Stomach (tissue), 9 donors: ENCODE data around the gene CLP1. TPM values are rescaled to one million over a fixed set of nuclear protein-coding genes. Genes with fewer than 3 reads are reported as not detected.
"Not testable (repeated sequence)": the region's sequence is repeated elsewhere in the genome, so short reads cannot be mapped to it uniquely, and the experiment has no call there.

Source experiments
- DNase-seq, 2 donors: peaks; one replicate each; pipeline versions ENCODE4 v3.0.0 to v3.0.0-alpha.2; 2013 to 2019
- H3K27ac ChIP-seq, 5 donors: fragments of 200-600 bp in 4 of 5; sonication (generic) in 4 of 5; one replicate each; pipeline ENCODE4 v1.5.1; 2013 to 2019; ENCODE audit warnings: mild to moderate bottlenecking in 1 of 5, moderate library complexity in 1 of 5
- H3K27me3 ChIP-seq, 3 donors: fragments of 200-600 bp; sonication (generic); one replicate each; pipeline ENCODE4 v1.5.1; 2017 to 2019; ENCODE audit warnings: mixed run types in 1 of 3
- H3K36me3 ChIP-seq, 4 donors: fragments of 200-600 bp; sonication (generic); 1 replicate in 3 of 4; 2 replicates in 1 of 4; pipeline ENCODE4 v1.5.1; 2016 to 2019
- H3K4me1 ChIP-seq, 4 donors: fragments of 200-600 bp; sonication (generic); one replicate each; pipeline ENCODE4 v1.5.1; 2016 to 2019
- H3K4me3 ChIP-seq, 4 donors: fragments of 200-600 bp; sonication (generic) in 3 of 4; one replicate each; pipeline ENCODE4 v1.5.1; 2016 to 2019; ENCODE audit warnings: mild to moderate bottlenecking in 1 of 4
- H3K9me3 ChIP-seq, 4 donors: fragments of 200-600 bp; sonication (generic); one replicate each; pipeline ENCODE4 v1.5.1; 2016 to 2019
- EP300 ChIP-seq: sonication (generic); formaldehyde crosslinking; IDR thresholded peaks from one replicate; pipeline ENCODE4 v1.6.1; 2017; ENCODE audit warnings: antibody characterized with exemption
- POLR2A ChIP-seq, 4 donors: fragments of 450-650 bp; IDR thresholded peaks; one replicate each; pipeline ENCODE4 v1.6.1; 2016; ENCODE audit warnings: antibody characterized with exemption in 4 of 4, control low read depth in 2 of 4, mild to moderate bottlenecking in 1 of 4, moderate library complexity in 1 of 4
- POLR2AphosphoS5 ChIP-seq, 3 donors: sonication (generic); formaldehyde crosslinking; IDR thresholded peaks; one replicate each; pipeline ENCODE4 v1.6.1; 2016; ENCODE audit warnings: antibody characterized with exemption in 3 of 3
- WGBS, 5 donors: extraction: QIAGEN DNeasy Blood & Tissue Kit in 3 of 5; methylation state at CpG; one replicate each; pipeline versions ENCODE4 v1.1.5 to v1.1.7; 2013 to 2018; 5-methylcytosine and 5-hydroxymethylcytosine counted together
- intact Hi-C: fragments of 100-400 bp; cut with DNase I; formaldehyde crosslinking; loops from one replicate; pipeline ENCODE4 v1.15.1; 2023; ENCODE audit warnings: low total_unique reads
- polyA plus RNA-seq, 3 donors: library from polyadenylated mRNA; stranded (reverse); fragments of 200-250 nt; gene quantifications; one replicate each; pipeline ENCODE4 v1.2.3, GENCODE V29; 2013
- total RNA-seq, 5 donors: library from RNA; depleted of rRNA; stranded (reverse); fragments of >200 nt; gene quantifications; one replicate each; pipeline versions ENCODE4 v1.1.0 to v1.2.3, GENCODE V29; 2014 to 2016
- TF ChIP-seq, protein P1 (sequence below), 7 experiments: fragments of 450-650 bp in 4 of 7; fragments of 200-600 bp in 3 of 7; sonication (generic) in 3 of 7; IDR thresholded peaks; one replicate each; pipeline ENCODE4 v1.5.1; 2016 to 2019; ENCODE audit warnings: antibody characterized with exemption in 7 of 7, control low read depth in 2 of 7, mild to moderate bottlenecking in 1 of 7
- donor health status: healthy with polysubstance abuse.
- donor health status: Bipolar disorder and iron deficiency.
- donor health status: healthy.

The CLP1 gene
- total and polyA plus RNA-seq, 8 donors, result 2.7 to 14.7 (median 11.0) TPM; not detected in 1

DNA sequence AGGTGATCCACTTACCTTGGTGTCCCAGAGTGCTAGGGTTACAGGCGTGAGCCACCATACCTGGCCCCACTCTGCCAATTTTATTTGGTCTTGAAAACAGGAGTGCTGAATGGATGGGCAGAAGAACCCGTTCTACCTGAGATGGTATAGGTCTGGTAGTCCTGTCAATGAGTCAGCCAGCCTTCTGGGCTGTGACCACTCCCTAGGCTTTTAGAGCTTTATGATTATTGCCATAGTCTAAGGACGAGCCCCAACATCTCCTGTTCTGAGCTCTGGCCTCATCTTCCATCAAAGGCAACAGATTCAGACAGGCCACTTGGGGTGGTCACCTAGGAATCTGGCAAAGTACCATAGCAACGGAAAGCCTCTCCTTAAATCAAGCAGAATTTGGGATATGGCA lies 21.8 kb downstream of the CLP1 start:
- Histone ChIP-seq H3K9me3 (no peaks in the 10 kb centered on the region), H3K4me3 (no peak overlapping the region), H3K27me3 (no peaks in the 10 kb centered on the region), H3K27ac (peak overlapping the region in 2 of 5 donors; percentile 5 to 58), H3K36me3 (peaks cover 24 to 72% (median 68%) of the 10 kb centered on the region in 4 donors), H3K4me1 (peaks cover 25 to 49% (median 39%) of the 10 kb centered on the region in 4 donors)
- DNase-seq, result no peak
- TF ChIP-seq, protein P1, sequence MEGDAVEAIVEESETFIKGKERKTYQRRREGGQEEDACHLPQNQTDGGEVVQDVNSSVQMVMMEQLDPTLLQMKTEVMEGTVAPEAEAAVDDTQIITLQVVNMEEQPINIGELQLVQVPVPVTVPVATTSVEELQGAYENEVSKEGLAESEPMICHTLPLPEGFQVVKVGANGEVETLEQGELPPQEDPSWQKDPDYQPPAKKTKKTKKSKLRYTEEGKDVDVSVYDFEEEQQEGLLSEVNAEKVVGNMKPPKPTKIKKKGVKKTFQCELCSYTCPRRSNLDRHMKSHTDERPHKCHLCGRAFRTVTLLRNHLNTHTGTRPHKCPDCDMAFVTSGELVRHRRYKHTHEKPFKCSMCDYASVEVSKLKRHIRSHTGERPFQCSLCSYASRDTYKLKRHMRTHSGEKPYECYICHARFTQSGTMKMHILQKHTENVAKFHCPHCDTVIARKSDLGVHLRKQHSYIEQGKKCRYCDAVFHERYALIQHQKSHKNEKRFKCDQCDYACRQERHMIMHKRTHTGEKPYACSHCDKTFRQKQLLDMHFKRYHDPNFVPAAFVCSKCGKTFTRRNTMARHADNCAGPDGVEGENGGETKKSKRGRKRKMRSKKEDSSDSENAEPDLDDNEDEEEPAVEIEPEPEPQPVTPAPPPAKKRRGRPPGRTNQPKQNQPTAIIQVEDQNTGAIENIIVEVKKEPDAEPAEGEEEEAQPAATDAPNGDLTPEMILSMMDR (IDR thresholded peaks at IDR 0.05), result no peak
- TF ChIP-seq POLR2AphosphoS5 (IDR thresholded peaks at IDR 0.05) (no peak), POLR2A (IDR thresholded peaks at IDR 0.05) (no peak), EP300 (no peak)
- intact Hi-C loops, result no loop called here
- 81 to 88% (median 83%) methylated on average over 4 of the region's 4 CpGs for WGBS, 5 donors

DNA sequence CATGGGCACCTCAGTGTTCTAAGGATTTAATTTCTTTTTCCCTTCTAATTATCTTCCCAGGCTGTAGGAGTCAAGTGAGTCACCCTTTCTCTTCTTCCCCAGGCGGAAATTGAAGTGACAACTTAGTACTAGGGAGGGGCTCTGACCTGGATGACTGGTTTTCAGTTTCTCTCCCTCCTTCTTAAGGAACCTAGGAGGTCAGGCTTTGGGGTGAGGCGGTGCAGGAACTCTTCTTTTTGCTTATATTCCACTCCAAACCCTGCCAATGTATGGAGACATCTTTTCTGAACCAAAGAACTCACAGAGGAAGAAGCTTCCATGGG lies 23.0 kb downstream of the CLP1 start:
- H3K9me3 ChIP-seq, result no peaks in the 10 kb centered on the region
- intact Hi-C loops, result no loop called here
- peak in 1 of 2 donors; percentile 30 for DNase-seq
- H3K4me3 ChIP-seq, result no peak overlapping the region
- WGBS, 5 donors, result 64 to 77% (median 70%) methylated on average over 2 of the region's 2 CpGs
- H3K27me3 ChIP-seq, result no peaks in the 10 kb centered on the region
- peaks cover 20 to 38% (median 29%) of the 10 kb centered on the region in 4 donors for H3K4me1 ChIP-seq
- peak overlapping the region in 2 of 5 donors; percentile 44 to 58 for H3K27ac ChIP-seq
- no peak for TF ChIP-seq EP300
- TF ChIP-seq POLR2AphosphoS5 (IDR thresholded peaks at IDR 0.05), result peak in 1 of 3 donors; percentile 35
- H3K36me3 ChIP-seq, result peaks cover 31 to 74% (median 68%) of the 10 kb centered on the region in 4 donors

DNA sequence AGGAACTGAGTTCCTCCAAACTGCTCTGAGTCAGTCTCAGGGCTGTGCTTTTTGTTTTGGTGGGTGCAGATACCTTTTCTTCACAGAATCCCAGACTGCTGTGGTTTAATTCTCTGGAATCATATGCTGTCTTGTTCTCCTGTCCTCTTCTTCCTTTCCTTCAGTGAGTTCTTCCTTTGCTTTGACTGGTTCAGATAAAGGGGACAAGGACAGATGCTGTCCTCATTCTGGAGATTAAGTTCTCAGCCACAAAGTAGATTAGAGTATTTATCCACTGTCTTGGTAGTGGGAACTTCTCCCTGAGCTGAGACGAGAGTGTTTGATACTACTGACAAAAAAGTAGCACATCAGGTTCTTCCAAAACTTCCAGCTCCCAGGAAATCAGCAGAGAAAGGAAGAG lies 23.6 kb downstream of the CLP1 start:
- WGBS, 5 donors, result 26 to 62% (median 51%) methylated on average over 1 of the region's 1 CpG
- no peak for TF ChIP-seq POLR2A (IDR thresholded peaks at IDR 0.05)
- no peak for TF ChIP-seq POLR2AphosphoS5 (IDR thresholded peaks at IDR 0.05)
- no peak for TF ChIP-seq EP300
- TF ChIP-seq, protein P1 (IDR thresholded peaks at IDR 0.05), result no peak
- intact Hi-C loops, result no loop called here
- Histone ChIP-seq H3K4me3 (no peak overlapping the region), H3K9me3 (no peaks in the 10 kb centered on the region), H3K36me3 (peaks cover 36 to 74% (median 68%) of the 10 kb centered on the region in 4 donors), H3K27me3 (no peaks in the 10 kb centered on the region), H3K4me1 (peaks cover 13 to 32% (median 22%) of the 10 kb centered on the region in 4 donors), H3K27ac (no peak overlapping the region)
- no peak for DNase-seq

DNA sequence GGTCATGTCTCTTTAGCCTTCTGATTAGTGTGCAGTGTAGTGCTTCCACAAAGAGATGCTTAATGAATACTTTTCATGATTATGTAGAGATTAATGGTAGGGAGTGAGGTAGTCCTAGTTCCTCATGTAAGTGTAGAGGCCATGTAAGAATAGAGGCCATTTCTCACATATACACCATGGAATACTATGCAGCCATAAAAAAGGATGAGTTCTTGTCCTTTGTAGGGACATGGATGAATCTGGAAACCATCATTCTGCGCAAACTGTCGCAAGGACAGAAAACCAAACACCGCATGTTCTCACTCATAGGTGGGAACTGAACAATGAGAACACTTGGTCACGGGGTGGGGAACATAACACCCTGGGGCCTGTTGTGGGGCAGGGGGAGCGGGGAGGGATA lies 32.9 kb downstream of the CLP1 start:
- 97 to 100% (median 99%) methylated on average over 5 of the region's 5 CpGs for WGBS, 5 donors
- H3K9me3 ChIP-seq, DNase-seq, H3K27me3 ChIP-seq, H3K4me1 ChIP-seq, intact Hi-C loops, H3K27ac ChIP-seq, H3K4me3 ChIP-seq: not testable (repeated sequence)
- H3K36me3 ChIP-seq, result peaks cover 73 to 100% (median 100%) of the 10 kb centered on the region in 4 donors

DNA sequence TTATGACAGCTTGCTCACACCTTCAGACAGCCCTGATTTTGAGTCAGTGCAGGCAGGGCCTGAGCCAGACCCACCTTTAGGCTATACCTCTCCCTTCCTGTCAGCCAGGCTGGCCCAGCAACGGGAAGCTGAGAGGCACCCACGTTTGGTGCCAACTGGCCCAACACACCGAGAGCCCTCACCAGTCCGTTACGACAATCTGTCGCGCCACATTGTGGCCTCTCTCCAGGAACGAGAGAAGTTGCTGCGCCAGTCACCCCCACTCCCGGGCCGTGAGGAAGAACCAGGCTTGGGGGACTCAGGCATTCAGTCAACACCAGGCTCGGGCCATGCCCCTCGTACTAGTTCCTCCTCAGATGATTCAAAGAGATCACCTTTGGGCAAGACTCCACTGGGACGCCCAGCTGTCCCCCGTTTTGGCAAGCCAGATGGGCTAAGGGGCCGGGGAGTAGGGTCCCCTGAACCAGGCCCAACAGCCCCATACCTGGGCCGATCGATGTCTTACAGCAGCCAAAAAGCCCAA lies 41.3 kb downstream of the CLP1 start:
- TF ChIP-seq EP300, result no peak
- TF ChIP-seq, protein P1 (IDR thresholded peaks at IDR 0.05), result no peak
- no peak for TF ChIP-seq POLR2A (IDR thresholded peaks at IDR 0.05)
- TF ChIP-seq POLR2AphosphoS5 (IDR thresholded peaks at IDR 0.05), result no peak
- no peak for DNase-seq
- no peaks in the 10 kb centered on the region for H3K27me3 ChIP-seq
- WGBS, 5 donors, result 82 to 91% (median 90%) methylated on average over 11 to 18 of the region's 18 CpGs
- no peaks in the 10 kb centered on the region for H3K9me3 ChIP-seq
- peaks cover 70 to 100% (median 96%) of the 10 kb centered on the region in 4 donors for H3K36me3 ChIP-seq
- H3K4me3 ChIP-seq, result no peak overlapping the region
- intact Hi-C loops, result no loop called here
- no peak overlapping the region for H3K27ac ChIP-seq
- H3K4me1 ChIP-seq, result no peaks in the 10 kb centered on the region
